Measurements from ENCODE around the gene GRIP1. TPM values are rescaled to one million over a fixed set of nuclear protein-coding genes. Genes with fewer than 3 reads are reported as not detected.

Gene GRIP1
- total RNA-seq = 5.4 TPM
- long read RNA-seq = 0 reads

GRCh38 chr12:66678338-66679275 is at the start of gene GRIP1:
TSS of gene GRIP1 (minus strand) at chr12:66679076. CDS start at chr12:66678904, 172 bp downstream.
- intact Hi-C loops (cut with DNase I) = no loop called here
- ATAC-seq = peak; percentile 65
- no peak for DNase-seq (ENCODE audit: missing footprints)

- ATAC-seq (no peak), DNase-seq (ENCODE audit: missing footprints) (no peak)
- intact Hi-C loops (cut with DNase I) = no loop called here
These were observed 47.7 kb upstream of the GRIP1 start for GRCh38 chr12:66726556-66726955.

DNA sequence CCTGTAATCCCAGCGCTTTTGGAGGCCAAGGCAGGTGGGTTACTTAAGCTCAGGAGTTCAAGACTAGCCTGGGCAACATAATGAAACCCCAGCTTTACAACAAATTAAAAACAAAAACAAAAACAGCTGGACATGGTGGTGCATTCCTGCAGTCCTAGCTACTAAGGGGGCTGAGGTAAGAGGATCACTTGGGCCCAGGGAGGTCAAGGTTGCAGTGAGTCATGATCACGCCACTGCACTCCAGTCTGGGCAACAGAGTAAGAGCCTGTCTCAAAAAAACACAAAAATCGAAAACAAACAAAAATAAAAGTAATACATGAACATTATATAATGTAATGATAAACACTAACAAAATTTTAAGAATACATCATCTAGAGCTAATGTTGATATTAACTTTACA is 46.2 kb upstream of the GRIP1 start:
- intact Hi-C loops (cut with DNase I) = no loop called here
- DNase-seq (ENCODE audit: missing footprints) = no peak
- ATAC-seq = no peak

- intact Hi-C loops (cut with DNase I) = no loop called here
- no peak for ATAC-seq
- no peak for DNase-seq (ENCODE audit: missing footprints)
These were observed 45.7 kb upstream of the GRIP1 start for GRCh38 chr12:66724616-66725015.

GRCh38 chr12:66724026-66724425 is 45.1 kb upstream of the GRIP1 start:
- intact Hi-C loops (cut with DNase I) = no loop called here
- ATAC-seq (no peak), DNase-seq (ENCODE audit: missing footprints) (no peak)

- DNase-seq (ENCODE audit: missing footprints) (no peak), ATAC-seq (no peak)
- intact Hi-C loops (cut with DNase I) = no loop called here
These were observed 41.0 kb upstream of the GRIP1 start for GRCh38 chr12:66719862-66720261.

DNA sequence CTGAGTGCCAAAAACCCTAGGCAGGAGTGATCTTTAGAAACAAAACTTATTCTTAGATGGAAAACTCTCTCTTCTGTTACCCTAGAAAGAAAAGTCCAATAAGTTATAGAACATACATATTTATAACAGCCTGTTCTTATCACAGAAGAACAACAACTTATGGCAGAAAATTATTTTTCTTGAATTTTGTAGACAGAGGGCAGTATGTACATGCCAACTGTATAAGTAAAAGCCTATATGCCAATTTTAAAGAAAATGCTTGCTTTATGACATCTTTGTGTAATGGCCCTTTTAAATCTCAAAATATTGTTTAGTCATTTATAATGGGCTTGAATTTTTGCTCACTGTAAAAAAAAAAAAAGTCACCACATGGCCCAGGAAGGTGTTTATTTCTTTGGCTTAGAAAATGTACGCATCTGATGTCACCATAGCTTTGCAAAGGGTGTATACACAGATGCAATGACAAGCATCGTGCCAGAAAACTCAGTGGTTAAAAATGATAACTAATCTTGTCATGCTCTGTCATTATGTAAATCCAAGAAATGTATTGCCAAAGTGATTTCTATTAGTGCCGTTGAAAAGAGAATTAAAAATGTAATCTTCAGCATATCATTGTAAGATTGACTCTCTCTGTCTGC is 38.3 kb upstream of the GRIP1 start:
- intact Hi-C loops (cut with DNase I) = no loop called here
- ATAC-seq = no peak

GRCh38 chr12:66716522-66716921 is 37.6 kb upstream of the GRIP1 start:
- intact Hi-C loops (cut with DNase I) = no loop called here

More for the DNA sequence above, 38.3 kb upstream of the GRIP1 start:
- DNase-seq (ENCODE audit: missing footprints) = no peak

DNA sequence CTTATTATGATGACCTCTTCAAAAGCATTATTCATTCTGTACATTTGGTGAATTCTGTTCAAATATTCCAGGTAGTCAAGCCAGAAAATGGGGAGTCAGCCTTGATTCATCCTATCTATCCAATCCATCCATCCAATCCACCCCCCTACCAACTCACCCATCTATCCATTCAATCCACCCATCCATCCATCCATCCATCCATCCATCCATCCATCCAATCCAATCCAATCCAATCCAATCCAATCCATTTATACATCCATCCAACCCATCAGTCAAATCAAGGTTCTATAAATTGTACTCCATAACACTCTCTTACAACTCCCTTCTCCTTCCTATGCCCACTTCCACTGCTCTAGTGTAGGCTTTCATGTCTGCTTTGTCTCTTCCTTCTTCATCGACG is 35.8 kb upstream of the GRIP1 start:
- no peak for ATAC-seq
- intact Hi-C loops (cut with DNase I) = no loop called here
- DNase-seq (ENCODE audit: missing footprints) = no peak

More at GRCh38 chr12:66716522-66716921, 37.6 kb upstream of the GRIP1 start:
- DNase-seq (ENCODE audit: missing footprints) (no peak), ATAC-seq (no peak)

DNA sequence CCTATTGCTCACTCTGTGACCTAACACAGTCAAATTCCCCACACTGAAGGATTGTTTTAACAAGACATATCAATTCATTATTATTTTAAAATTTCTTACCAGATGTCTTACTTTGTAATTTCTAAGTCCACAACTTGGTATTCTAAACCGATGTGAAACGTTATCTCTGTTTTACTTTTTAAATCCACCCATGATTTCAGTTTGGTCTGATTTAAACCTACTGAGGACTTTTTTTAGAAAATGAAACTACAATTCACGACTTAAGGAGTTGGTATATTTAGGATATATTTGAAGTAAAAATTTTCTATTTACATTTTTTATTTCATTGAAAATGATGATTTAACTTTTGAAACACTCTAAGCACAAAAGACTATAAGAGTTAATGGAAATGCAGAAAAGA is 35.1 kb upstream of the GRIP1 start:
- intact Hi-C loops (cut with DNase I) = no loop called here
- ATAC-seq (no peak), DNase-seq (ENCODE audit: missing footprints) (no peak)

- DNase-seq (ENCODE audit: missing footprints) (no peak), ATAC-seq (no peak)
- intact Hi-C loops (cut with DNase I) = no loop called here
These were observed 31.0 kb upstream of the GRIP1 start for GRCh38 chr12:66709893-66710292.

DNA sequence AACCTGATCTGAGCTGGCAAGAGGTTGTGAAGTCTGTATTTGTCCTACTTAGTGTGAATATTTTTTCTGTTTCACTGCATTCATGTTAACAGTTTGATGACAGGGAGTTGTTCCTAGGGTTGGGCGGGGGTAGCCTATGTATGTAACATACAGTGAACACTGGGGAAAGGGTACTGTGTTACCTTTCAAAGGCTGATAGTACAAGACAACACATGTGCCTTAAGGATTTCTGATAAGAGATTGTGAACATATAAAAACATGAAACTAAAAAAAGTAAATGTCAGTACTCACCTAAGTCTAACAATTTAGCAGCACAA is 30.5 kb upstream of the GRIP1 start:
- DNase-seq (ENCODE audit: missing footprints) = no peak
- intact Hi-C loops (cut with DNase I) = no loop called here
- no peak for ATAC-seq

GRCh38 chr12:66708704-66709456 is 30.0 kb upstream of the GRIP1 start:
- DNase-seq (ENCODE audit: missing footprints) (no peak), ATAC-seq (no peak)
- intact Hi-C loops (cut with DNase I) = no loop called here

GRCh38 chr12:66707002-66707697 is 28.3 kb upstream of the GRIP1 start:
- DNase-seq (ENCODE audit: missing footprints) (no peak), ATAC-seq (peak; percentile 63)
- intact Hi-C loops (cut with DNase I) = no loop called here

DNA sequence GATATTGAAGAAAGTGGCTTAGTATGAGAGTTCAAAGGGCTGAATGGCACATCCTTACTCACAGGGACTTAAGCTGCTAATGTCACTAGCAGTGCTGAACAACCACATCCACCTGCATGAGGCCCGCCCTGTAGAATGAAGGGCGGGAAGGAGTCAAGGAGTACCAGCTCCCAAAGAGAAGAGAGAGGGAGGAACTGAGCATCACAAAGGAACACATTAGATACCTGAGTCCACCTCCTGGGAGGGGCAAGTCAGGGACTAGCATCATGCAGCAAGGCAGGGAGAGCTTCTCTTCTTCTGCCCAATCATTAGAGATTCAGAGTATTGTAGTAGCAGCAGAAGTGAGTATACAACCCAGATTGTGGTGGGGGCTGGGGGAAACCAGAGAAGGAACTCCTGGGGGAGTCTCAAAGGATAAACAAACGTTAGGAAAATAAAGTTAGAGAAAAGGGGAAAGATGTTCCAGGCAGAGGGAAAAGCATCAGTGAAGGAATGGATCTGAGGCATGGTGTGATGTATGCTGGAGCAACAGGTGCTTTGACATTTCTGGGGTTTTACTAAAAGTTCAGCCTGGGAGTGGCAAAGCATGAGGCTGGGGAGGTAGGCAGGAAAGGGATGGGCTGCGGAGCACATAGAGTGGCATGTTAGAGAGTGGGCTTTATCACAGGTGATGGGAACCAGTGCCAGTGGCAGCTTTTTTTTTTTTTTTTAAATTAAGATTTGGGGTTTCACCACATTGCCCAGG is 21.0 kb upstream of the GRIP1 start:
- no peak for ATAC-seq
- intact Hi-C loops (cut with DNase I) = loop anchor here (10.0 kb wide), 1 partner anchor 435 kb away; no protein-coding TSS in a partner anchor
- no peak for DNase-seq (ENCODE audit: missing footprints)

DNA sequence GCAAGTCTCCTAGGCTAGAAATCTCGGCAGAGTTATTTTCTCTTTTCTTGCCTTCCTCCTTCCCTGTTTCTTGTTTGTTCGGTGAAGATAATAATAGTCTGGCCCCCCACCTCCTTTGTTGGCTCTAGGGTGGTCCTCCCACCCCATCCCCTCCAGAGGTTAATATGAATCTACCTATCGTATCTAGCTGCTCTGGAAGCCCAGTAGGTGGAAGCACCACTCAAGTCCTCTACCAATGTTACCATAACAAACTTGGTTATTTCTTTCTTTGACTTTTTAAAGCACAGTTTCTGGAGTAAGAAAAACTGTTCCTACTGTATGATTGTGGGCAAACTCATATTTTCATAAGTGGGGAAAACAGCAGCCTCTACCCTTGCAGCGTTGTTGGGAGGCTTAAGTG is 19.7 kb upstream of the GRIP1 start:
- ATAC-seq (no peak), DNase-seq (ENCODE audit: missing footprints) (no peak)
- intact Hi-C loops (cut with DNase I) = loop anchor here (10.0 kb wide), 1 partner anchor 434 kb away; no protein-coding TSS in a partner anchor

- no peak for ATAC-seq
- intact Hi-C loops (cut with DNase I) = loop anchor here (10.0 kb wide), 1 partner anchor 433 kb away; no protein-coding TSS in a partner anchor
- no peak for DNase-seq (ENCODE audit: missing footprints)
These were observed 18.5 kb upstream of the GRIP1 start for GRCh38 chr12:66697404-66697803.
